ENCODE data around the gene KIAA1671. TPM values are rescaled to one million over a fixed set of nuclear protein-coding genes. Genes with fewer than 3 reads are reported as not detected.

Gene KIAA1671
- total RNA-seq, 4 donors from 2014 or later, result 7.3 to 15.1 (median 10.2) TPM

DNA sequence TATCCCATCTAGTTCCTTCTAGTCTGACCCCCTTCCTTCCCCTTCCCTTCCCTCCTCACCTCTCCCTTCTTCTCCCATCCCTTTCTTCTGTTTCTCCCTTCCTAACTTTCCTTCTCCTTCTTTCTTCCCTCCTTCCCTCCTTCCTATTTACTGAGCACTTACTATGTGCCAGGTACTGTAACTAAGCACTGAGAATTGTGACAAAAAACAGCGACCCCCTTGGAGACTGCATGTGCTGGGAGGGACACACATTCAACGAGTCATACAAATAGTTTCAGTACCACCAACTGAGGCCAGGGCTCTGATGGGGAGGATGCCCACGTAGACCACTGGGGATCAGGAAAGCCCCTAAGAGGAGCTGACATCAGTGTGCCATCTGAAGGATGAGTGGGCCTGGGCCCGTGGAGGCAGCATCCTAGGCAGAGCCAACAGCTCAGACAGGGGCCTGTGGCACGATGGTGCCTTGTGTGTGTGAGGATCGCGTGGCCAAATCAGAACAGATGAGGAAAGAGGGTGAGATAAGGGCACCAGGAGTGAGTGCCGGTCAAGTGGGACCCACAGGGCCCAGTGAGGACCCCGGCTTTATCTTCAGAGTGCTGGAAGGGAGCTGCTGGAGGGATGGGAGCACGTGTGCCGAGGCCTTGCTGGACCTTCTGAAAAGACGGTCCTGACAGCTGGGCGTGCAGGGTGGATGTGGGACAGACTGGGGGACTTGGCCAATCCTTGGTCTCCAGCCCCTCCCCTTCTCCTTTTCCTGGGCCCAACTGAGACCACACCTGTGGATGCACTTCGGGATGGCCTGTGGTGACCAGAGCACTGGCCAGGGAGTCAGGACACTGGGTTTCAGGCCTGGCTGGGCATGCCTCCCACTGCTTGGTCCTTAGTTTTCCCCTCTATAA, 208.8 kb downstream of the KIAA1671 start:
- TF ChIP-seq, protein P1, sequence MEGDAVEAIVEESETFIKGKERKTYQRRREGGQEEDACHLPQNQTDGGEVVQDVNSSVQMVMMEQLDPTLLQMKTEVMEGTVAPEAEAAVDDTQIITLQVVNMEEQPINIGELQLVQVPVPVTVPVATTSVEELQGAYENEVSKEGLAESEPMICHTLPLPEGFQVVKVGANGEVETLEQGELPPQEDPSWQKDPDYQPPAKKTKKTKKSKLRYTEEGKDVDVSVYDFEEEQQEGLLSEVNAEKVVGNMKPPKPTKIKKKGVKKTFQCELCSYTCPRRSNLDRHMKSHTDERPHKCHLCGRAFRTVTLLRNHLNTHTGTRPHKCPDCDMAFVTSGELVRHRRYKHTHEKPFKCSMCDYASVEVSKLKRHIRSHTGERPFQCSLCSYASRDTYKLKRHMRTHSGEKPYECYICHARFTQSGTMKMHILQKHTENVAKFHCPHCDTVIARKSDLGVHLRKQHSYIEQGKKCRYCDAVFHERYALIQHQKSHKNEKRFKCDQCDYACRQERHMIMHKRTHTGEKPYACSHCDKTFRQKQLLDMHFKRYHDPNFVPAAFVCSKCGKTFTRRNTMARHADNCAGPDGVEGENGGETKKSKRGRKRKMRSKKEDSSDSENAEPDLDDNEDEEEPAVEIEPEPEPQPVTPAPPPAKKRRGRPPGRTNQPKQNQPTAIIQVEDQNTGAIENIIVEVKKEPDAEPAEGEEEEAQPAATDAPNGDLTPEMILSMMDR (IDR thresholded peaks at IDR 0.05; ENCODE audit: low read depth), result no peak

DNA sequence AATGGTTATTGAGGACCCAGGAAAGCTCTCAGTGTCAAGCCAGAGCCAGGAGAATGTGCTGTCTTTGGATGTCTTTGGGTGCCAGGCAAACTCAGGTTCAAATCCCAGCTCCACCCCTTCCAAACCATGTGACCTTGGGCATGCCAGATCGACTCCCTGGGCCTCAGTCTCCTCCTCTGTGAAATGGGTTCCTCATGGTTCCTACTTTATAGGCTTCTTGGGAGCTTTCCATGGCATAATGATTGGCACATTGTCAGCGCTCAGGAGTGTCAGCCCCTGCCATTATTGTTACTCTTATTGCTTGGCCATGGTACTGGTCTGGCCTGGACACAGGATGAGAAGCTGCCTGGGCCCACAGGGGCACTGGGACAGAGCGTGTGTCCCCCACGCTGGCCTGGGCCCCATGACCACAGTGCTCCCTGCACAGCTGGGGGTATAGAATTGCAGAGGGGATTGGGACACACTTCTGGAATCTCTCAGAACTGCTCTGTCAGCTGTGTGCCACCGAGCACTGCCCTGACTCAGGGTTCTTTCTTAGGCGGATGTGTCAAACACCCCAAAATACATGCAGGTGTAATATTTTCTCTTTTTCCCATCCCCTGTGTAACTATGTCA, 209.5 kb downstream of the KIAA1671 start:
- TF ChIP-seq, protein P1 (IDR thresholded peaks at IDR 0.05; ENCODE audit: low read depth), result no peak

DNA sequence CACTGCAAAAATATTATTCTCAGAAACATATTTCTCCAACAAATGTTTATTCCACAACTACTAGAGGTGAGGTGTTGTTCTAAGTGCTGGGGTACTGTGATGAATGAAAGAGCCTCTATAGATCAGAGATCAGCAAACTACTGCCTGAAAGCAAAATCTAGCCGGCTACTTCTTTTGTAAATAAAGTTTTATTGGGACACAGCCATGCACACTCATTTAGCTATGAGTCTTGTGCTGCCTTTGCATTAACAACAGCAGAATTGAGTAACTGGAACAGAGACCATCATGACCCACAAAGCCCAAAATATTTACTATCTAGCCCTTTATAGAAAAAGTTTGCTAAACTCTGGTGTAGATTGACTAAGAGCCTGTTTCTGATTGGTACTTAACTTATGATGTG, 210.0 kb downstream of the KIAA1671 start:
- TF ChIP-seq, protein P1 (IDR thresholded peaks at IDR 0.05; ENCODE audit: low read depth), result no peak

DNA sequence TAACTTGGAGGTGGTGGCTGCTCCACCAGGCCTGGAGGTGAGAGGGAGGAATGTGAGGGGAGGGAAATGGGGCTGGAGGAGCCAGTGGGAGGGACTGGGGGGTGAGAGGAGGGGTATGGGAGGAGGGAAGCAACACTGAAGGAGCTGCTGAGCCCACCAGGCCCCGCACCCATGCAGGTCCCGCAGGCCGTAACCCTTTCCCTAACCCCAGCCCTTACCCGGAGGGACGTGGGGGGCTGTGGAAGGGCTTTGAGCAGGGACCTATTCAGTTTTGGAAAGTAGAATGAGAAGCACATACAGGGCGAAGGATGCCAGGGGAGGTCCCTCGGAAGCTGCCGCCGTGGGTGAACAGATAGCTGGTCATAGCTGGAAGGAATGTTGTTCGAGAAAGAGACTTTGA, 213.3 kb downstream of the KIAA1671 start:
- TF ChIP-seq, protein P1 (IDR thresholded peaks at IDR 0.05; ENCODE audit: low read depth), result no peak

DNA sequence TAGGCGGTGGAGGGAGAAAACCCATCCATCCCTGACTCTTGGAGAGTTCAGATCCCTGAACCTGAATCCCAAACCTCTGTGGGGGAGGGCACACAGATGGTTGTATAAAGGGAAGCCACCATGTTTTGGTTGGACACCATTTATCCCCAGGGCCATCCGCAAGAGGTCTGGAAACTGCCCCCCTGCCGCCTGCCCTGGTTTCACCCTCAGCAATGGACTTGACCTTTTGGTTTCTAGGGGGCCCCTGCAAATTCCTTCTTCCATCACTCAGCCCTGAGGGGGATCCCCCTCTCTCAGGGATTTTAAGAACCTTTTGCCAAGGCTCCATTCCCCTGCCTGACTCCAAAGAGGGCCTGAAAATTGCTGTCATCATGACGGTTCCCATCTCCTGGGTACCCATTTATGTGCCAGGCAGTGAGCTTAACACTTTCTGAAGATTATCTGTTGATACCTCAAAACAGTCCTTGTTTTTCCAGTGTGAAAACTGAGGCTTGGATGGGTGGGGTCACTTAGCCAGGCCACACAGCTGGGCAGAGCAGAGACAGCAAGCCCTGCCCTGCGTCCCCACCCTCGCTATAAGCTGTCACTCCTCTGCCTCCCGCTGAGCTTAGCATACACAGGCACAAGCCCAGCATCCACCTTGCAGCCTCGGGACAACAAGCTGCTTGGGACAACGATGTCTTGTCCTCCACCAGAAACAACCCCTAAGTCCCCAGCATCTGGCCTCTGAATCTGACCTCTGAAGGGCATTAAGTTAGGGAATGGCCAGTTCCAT, 213.9 kb downstream of the KIAA1671 start:
- TF ChIP-seq, protein P1 (IDR thresholded peaks at IDR 0.05; ENCODE audit: low read depth), result no peak

DNA sequence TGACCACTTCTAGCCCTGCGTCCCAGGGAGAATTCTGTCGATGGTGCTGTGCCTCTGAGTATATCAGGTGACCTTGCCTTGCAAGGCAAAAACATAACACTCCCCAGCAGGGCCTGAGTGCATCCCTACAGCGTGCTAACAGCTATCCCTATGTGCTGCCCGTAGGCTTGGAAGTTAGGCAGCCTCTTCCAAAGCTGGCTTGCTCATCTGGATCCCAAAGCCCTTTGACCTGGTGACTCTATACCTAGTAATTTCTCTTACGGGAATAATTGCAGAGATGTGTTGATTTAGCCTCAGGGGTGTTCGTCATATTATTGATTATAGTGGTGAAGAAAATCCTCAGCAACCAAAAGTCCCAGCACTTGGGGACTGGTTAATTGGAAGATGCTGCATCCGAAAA, 214.6 kb downstream of the KIAA1671 start:
- TF ChIP-seq, protein P1 (IDR thresholded peaks at IDR 0.05; ENCODE audit: low read depth), result no peak

All from subcutaneous adipose tissue (tissue), 4 donors.